Brain pericyte (primary cell): ENCODE results near the gene ABLIM2.

ENCODE experiments used
- DNase-seq: peaks from one replicate; pipeline ENCODE4 v3.0.0-alpha.2; 2012; ENCODE audit warnings: low read depth, low spot score

Gene ABLIM2

GRCh38 chr4:8070736-8071718 is 87.6 kb downstream of the ABLIM2 start:
- no peak for DNase-seq

- no peak for DNase-seq
Measured at GRCh38 chr4:8069102-8069752, 89.4 kb downstream of the ABLIM2 start.

DNA sequence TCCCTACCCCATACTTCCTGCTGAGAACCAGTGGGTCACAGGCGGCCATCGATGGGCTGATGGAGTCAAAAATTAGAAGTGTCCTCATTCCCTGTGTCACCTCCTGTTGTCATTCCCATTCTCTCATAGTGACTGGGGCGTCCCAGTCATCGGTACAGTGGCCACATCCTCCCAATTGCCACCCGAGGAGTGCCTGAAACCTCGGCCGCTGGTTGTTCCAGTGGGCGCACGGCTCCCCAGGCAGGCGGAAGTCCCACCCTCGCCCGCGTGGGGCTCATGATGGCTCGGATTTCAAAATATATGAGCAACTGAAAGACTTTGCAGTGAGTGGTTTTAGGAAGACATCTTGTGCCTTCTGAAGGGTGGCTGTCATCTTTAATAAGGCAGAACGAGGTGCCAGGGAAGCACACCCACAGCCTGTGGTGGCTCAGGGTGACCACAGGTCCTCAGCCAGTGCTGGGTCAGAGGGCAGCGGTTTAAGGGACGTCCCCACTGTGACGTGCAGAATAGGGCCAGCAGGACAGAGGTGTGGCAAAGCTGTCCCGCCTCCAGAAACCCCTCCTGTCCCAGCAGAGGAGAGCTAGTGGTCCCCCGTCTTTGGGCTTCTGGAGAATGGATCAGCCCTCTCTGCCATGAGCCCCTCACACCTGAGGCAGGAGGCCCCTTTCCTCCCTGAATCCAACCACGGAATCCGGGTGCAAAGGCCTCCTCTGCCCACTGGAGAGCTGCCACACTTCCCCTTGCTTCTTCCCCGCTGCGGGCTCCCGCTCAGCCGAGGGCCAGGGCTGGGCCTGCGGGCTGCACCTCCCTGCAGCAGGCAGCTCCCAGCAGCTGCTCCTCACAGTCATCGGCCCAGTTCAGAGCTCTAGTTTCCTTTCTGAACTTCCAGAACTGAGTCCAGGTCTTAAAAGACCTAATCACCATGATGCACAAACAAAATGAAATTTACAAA is 90.4 kb downstream of the ABLIM2 start:
- DNase-seq: no peak

GRCh38 chr4:8067274-8067936 is 91.2 kb downstream of the ABLIM2 start:
- no peak for DNase-seq

DNA sequence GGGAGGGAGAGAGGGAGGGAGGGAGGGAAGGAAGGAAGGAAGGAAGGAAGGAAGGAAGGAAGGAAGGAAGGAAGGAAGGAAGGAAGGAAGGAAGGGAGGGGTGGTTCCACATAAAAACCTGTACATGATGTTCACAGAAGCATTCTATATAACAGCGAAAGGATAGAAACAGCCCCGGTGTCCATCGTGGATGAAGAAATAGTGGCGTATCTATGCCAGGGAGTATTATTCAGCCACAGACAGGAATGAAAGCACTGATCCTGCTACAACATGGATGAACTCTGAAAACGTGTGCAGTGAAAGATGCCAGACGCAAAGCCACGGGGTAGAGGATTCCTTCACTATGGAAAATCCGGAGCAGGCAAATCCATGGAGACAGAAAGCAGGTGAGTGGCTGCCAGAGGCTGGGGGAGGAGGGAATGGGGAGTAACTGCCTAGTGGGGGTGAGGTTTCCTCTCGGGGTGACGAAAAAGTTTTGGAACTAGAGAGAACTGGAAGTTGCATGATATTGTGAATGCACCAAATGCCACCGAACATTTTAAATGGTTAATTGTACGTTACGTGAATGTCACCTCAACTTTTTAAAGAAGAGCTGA is 92.2 kb downstream of the ABLIM2 start:
- DNase-seq: no peak

GRCh38 chr4:8063974-8064563 is 94.5 kb downstream of the ABLIM2 start:
- DNase-seq: no peak

GRCh38 chr4:8061573-8061972 is 97.0 kb downstream of the ABLIM2 start:
- no peak for DNase-seq

DNA sequence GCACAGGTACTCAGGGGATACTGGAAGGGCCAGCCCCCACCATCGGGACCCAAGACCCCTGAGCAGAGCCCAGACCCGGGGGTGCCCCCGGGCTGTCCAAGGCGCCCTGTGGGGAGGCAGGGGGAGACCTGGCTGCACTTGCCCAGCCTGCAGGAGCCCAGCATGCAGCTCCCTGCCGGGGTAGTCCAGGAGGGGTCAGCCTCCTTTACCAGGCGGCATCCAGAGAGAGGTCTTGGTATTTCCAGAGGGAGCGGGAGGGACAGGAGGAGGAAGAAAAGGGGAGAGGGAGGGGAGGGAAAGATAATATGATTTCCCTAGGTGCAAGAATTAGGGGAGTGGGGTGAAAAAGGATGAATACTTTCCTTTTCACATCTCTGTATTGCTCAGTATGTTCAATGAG is 97.5 kb downstream of the ABLIM2 start:
- DNase-seq: no peak

DNA sequence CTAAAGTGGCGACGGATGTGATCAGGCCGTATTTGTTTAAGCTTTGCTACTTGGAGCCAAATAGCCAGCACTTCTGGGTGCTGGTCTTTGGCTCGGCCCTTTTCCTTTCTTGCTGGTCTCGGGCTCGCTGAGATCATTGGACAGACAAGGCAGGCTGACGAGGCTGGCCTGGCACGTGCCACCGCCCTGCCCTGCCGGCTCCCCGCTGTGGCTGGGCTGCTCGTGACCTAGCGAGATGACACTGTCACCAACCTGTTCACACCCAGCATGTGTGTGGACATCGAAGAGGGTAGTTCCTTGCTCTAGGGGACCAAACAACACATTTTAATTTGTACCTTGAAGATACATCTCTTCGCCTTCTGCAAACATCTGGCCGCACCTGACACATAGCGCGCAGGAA is 98.0 kb downstream of the ABLIM2 start:
- DNase-seq: no peak

DNA sequence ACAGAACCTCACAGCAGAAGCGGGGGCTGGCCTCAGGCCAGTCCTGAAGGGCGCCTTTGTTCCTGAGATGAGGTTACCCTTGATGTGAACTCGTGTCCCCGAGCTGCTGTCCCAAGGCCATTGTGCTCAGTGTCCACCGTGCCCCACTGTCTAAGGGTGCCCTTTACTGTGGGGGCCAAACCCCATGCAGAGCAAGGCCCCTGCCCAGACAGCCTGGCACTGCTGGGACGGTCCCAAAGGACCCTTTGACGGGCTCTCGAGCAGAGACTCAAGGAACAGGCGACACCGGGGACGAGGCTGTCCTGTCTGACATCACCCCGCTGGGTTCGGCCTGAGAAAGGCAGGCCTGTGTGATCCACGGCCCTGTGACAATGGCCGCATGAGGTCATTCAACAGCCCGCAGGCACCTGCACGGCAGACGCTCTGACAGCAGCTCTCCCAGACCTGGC is 100.6 kb downstream of the ABLIM2 start:
- DNase-seq: no peak

DNA sequence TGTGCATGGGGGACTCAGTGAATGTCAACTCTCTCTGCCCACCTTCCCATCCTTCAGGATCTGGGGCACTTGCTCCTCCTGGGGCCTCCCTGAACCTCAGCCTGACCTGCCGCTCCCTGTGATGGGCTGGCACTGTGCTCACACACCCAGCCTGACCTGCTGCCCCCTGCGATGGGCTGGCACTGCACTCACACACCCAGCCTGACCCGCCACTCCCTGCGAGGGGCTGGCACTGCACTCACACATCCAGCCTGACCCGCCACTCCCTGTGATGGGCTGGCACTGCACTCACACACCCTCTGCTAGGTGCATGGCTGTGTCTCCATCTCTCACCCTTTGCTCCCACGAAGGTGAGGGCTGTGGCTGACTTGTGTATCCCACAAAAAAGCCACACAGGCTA is 103.4 kb downstream of the ABLIM2 start:
- no peak for DNase-seq

GRCh38 chr4:8053688-8054449 is 104.7 kb downstream of the ABLIM2 start:
- no peak for DNase-seq

DNA sequence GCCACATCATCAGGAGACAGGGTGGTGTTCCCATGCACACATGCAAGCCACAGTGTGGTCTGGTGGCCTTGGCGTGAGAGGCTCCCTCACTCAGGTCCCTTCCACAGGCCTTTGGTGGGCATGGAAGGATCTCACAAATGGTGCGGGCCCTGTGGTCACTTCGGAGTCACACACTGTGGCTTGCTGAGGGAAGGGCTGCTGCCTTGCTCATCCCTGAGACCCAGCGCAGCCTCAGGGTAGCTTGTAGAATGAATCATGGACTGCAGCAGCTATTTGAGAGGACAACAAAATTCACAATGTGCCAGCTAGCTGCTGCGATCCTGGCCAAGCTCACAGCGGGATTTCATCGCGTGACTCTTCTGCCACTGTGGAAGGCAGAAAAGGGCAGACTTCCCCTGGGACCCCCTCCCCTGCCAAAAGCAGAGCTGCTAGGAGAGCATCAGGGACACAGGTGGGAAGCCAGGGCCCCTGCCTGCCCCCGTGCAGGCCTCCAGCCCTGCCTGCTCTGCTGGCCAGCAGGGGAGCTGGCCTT is 106.4 kb downstream of the ABLIM2 start:
- DNase-seq: no peak

- no peak for DNase-seq
Measured at GRCh38 chr4:8051644-8052043, 107.0 kb downstream of the ABLIM2 start.

DNA sequence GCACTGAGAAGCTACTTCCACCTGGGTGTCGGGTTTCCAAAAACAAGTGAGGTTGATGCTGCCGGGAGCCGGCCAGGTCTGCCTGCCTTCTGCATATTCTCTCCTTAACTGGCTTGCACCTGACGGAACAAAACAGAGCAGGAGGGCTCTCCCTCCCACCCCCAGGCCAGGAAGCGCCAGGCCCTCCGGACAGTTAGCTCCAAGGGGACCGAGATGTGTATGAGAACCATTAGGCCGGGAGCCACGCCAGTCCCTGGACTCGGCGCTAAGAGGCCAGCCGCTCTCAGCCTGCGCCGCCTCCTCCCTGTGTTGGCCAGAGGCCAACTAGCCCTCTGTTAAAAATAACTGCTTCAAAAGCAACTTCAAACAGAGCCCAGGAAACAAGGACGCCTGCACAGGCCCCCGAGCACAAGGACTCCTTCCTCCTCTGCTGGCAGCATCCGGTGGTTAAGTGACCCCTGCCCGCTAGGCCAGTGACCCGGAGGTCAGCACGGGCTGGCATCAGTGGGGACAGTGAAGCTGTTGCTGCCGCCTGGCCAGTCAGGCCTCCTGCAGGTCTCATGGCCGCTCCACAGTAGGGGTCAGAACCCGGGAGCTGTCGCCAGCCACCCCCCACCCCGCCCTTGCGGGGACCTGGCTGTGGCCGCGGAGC is 107.9 kb downstream of the ABLIM2 start:
- no peak for DNase-seq

GRCh38 chr4:8050180-8050554 is 108.4 kb downstream of the ABLIM2 start:
- DNase-seq: no peak

- no peak for DNase-seq
Measured at GRCh38 chr4:8048856-8049676, 109.5 kb downstream of the ABLIM2 start.
